PC-3 (cell line): ENCODE data around the gene SMARCA4.

Experiments used
- CTCF ChIP-seq: fragments of 300-600 bp; sonication (generic); conservative IDR thresholded peaks from 2 replicates; pipeline ENCODE4 v1.5.1; 2017; ENCODE audit warnings: antibody characterized with exemption, low read depth, mild to moderate bottlenecking, low read length
- EZH2 ChIP-seq: fragments of 300-600 bp; sonication (generic); IDR thresholded peaks from one replicate; pipeline ENCODE4 v1.6.1; 2017; ENCODE audit warnings: antibody characterized with exemption, mild to moderate bottlenecking, low read length; ENCODE audit not compliant: unreplicated experiment
- EZH2phosphoT487 ChIP-seq: fragments of 300-600 bp; sonication (generic); IDR thresholded peaks from 2 replicates; pipeline ENCODE4 v1.6.1; 2018; ENCODE audit warnings: mild to moderate bottlenecking, antibody characterized with exemption, low read length, borderline replicate concordance

GRCh38 chr19:11058246-11059030 is 97.6 kb downstream of the SMARCA4 start:
- TF ChIP-seq CTCF (no peak), EZH2 (no peak), EZH2phosphoT487 (no peak)
